HG03280 (cell line): ENCODE data around the gene ATP2C2.
"Not testable (repeated sequence)": the region's sequence is repeated elsewhere in the genome, so short reads cannot be mapped to it uniquely, and the experiment has no call there.

Experiments used
- ATAC-seq: cut with Tn5 transposase; IDR thresholded peaks from one replicate; pipeline ENCODE4 v1.9.1; 2021; ENCODE audit warnings: mild to moderate bottlenecking, moderate library complexity; ENCODE audit not compliant: unreplicated experiment

The ATP2C2 gene

DNA sequence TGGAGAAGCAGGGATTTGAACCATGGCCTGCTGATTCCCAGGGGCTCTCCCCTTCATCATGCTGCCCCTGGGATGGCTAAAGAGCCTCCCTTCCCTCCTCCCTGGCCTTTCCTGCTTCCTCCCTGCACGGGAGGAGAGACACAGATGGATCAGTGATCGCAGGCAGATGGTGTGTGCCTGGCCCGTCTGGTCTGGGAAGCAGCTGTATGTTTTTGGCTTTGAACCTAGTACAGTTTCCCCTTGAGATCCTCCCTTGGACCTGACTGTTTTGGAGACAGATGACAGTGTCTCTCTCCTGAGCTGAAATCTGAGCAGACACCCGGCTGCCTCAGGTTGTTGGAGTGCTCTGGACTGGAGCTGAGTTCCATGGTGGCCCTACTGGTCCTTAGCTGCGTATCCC is 29.0 kb upstream of the ATP2C2 start:
- ATAC-seq = no peak

DNA sequence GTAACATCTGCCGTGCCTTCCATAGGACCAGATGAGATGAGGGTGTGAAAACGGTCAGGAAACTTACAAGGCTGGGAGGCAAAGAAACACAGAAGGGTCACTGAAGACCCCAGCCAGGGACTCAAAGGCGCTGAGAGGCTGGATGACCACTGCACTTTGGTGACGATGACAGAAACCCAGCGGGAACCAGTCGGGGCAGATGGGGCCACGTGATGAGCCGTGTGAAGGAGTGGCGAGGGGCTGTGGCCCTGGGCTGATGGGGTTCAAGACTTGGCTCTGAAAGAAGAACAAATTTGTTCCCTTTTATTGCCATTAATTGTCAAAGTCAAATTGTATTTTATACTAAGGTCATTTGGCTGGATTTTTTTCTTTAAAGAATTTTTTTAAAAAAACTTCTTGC is 28.6 kb upstream of the ATP2C2 start:
- no peak for ATAC-seq

DNA sequence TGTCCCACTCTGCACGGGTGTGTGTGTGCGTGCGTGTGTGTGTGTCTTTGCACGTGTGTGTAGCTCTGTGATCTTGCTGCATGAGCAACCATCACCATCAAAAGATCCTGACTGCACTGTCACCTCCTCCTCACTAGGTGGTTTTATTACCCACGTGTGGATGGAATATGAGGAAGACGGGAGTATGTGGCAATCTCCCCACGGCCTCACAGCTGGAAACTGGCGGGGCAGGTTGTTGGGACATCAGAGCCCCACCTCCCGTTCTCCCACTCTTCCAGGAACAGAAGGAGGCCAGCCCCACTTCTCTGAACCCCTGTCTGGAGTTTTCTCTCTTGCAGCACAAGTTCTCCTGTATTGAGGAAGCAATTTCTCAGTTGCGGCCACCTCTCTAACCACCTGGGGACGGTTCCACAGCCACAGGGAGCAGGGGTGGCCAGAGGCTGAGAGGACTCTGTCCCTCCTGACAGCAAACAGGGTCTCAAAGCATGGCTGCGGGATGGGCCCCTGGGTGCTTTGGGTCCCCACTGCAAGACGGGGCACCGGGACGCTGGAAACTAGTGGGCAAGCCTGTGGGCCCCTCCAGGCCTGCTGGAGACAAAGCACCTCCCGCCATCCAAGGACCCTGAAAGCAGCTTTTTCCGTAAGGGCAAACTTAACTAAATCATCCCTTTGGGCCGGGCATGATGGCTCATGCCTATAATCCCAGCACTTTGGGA is 27.9 kb upstream of the ATP2C2 start:
- ATAC-seq = no peak

DNA sequence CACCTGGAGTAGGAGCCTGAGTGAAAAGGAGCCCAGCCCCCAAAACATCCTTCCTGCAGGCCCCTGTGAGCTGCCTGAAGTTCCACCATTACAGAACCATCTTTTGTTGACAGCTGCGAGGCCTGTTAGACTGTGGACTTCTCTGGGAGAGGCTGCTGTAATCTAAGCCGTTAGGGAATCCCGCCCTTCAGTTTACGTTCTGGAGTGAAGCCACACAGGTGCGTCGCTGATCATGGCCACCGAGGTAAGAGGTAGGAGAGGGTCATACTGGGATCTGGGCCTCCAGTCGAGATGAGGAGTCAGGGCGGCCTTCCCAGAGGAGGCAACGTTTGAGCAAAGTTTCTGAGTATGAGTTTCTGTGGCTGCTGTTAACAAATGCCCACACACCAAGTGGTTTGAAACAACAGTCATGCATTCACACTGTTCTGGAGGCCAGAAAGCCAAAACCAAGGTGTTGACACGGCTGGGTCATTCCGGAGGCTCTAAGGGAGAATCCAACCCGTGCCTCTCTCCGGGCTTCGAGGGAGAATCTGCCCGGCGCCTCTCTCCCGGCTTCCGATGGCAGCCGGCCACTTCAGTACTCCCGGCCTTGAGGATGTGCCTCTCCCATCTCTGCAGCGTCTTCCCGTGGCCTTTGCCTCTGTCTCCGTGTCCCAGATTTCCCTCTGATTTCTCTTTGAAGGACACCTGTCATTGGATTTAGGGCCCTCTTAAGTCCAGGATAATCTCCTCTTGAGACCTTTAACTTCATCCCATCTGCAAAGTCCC is 26.6 kb upstream of the ATP2C2 start:
- ATAC-seq = no peak

DNA sequence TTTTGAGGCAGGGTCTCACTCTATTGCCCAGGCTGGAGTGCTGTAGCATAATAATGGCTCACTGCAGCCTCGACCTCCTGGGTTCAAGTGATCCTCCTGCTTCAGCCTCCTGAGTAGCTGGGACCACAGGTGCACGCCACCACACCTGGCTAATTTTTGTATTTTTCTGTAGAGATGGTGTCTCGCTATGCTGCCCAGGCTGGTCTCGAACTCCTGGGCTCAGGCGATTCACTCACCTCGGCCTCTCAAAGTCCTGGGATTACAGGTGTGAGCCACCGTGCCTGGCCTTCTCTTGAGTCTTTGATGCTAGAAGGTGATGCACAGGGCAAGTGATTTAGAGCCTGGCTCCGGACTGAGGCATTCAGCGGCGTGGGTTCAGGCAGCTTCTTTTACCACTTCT is 24.5 kb upstream of the ATP2C2 start:
- ATAC-seq = not testable (repeated sequence)

DNA sequence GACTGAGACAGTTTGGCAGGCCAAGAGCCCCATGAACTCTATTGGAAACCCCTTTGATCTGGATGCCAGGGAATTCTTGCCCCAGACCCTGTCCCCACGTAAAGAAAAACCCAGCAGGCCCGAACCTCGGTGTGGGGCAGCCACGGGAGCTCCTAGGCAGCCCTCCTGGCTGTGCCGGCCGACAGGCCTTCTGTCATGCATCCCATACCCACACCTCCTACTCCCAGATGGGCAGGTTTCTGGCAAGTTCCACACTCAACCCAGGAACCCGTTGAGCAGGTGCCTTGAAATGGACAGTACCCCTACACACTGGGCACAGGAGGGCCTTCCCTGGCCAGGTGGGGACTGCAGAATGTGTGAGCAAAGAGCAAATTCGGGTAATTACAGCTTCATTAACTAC is 23.6 kb upstream of the ATP2C2 start:
- no peak for ATAC-seq

DNA sequence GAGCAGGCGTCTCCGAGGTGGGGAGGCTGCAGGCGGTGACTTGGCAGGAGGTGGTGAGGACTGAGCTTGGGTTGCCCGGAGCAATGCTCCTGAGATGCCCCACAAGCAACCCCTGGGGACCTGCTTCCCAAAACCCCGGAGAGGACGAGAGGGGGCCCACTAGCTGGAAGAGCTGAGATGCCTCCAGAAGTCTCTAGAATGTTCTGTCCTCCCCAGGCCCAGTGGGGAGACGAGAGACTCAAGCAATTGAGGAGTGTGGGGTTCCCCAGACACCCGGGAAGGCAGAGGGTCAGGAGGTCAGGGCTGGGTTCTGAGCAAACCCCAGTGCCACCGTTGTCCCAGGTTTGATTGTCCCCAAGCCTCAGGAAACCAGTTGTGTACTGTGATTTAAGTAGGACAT is 21.2 kb upstream of the ATP2C2 start:
- ATAC-seq = no peak

DNA sequence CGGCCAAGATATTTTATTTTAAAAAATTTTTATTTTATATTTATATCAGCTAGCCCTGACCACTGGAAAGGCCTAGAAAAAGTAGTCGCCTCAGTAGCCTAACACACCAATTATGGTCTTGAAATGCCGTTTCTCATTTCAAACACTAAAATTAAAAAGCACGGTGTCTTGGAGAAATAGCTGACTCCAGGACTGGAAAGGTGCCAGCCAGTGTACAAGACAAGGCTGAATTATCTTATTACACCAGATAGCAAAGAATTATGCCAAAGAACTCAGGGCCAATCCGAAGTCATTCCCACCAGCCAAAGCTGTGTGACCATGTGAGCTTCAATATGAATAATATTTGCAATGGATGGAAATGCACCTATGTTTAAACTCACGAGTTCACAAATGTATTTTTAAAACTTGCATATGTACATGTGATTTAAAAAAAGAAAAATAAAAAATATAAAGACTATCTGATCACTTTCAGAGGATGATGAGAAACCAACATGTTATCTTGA is 19.9 kb upstream of the ATP2C2 start:
- no peak for ATAC-seq

DNA sequence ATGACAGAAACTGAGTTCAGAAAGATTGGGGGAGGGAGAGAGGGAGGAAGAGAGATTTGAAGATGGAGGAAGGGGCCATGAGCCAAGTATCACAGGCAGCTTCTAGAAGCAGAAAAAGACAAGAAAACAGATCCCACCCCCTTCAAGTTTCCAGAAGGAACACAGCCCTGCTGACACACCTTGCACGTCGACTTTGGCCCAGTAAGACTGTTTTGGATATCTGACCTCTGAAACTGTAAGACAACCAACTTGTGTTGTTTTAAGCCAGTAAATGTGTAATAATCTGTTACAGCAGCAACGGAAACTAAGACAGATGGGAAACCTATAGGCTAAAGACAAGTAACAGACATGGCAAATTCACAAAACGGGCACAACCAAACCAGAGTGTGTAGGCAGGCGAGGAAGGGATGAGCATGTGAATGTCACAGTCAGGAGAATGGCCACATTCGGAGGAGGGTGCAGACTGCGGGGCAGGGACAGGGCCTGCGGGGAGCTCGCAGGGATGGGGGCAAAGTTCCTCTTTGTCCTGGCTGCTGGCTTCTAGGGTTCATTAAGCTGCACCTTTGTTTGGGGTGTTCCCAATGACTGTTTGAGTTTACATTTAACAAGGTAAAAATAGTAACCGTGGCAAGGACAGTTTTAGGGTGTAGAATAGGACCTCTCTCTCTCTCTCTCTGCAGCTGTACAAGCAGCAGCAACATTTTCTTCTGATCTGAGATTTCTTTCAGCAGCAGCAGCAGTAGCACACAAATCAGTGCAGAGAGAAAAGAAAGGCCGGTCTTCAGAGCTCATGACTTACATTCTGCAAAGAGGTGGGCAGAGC is 18.3 kb upstream of the ATP2C2 start:
- no peak for ATAC-seq

DNA sequence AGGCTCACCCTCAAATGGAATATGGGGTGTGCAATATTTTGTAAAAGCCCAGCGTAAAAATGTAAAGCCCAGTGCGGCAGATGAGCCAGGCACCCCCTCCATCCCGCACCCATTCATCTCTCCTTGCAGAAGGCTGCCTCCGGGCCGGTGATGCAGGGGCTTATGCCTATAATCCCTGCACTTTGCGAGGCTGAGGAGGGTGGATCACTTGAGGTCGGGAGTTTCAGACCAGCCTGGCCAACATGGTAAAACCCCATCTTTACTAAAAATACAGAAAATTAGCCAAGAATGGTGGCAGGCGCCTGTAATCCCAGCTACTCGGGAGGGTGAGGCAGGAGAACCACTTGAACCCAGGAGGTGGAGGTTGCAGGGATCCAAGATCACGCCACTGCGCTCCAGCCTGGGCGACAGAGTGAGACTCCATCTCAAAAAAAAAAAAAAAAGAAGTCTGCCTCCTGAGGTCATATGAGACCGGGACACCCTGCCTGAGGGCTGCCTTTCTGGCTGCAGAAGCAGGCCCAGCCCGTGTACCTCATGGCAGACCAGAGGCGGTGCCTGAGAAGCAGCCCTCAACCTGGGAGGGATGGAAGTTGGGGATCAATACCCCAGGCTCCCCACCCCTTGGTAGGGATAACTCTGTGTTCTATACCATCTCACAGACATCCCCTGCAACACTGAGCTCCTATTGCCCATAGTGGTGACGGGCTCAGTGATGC is 17.5 kb upstream of the ATP2C2 start:
- no peak for ATAC-seq

DNA sequence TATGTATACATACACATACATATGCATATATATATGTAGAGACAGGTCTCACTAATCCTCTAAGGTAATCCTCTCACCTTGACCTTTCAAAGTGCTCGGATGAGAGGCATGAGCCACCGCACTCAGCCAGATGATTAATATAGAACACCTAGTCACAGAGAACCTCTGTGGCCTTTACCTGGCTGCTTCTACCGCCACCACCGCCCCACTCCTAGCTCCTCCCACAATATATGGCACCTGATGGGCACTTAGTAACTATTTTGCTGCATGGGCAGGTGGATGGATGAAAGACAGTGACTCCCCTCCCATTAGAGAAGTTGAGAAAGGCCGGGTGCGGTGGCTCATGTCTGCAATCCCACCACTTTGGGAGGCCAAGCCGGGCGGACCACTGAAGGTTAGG is 16.7 kb upstream of the ATP2C2 start:
- no peak for ATAC-seq

DNA sequence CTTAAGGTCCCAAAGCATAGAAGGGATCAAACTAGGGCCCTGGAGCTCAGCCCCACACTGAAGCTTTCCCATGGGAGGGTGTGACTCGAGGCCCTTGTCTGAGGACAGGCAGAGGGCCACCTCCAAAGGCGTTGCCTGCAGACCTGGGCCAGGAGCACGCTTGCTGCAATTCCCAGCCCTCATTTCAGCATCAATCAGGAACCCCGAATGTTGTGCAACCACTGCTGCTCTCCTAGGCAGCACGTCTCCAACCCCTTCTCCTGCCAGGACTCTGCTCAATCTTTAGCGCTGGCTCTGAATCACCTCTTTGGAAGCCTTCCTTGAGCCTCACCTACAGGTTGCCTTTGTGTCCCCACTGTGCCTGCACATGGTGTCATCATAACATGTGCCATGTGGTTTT is 14.0 kb upstream of the ATP2C2 start:
- no peak for ATAC-seq

DNA sequence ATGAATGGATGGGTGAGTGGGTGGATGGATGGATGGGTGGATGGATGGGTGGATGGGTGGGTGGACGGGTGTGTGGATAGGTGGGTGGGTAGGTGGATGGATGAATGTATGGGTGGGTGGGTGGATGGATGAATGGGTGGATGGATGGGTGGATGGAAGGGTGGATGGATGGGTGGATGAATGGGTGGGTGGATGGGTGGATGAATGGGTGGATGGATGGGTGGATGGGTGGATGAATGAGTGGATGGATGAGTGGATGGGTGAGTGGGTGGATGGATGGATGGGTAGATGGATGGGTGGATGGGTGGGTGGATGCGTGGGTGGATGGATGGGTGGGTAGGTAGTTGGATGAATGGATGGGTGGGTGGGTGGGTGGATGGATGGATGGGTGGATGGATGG is 13.2 kb upstream of the ATP2C2 start:
- no peak for ATAC-seq

DNA sequence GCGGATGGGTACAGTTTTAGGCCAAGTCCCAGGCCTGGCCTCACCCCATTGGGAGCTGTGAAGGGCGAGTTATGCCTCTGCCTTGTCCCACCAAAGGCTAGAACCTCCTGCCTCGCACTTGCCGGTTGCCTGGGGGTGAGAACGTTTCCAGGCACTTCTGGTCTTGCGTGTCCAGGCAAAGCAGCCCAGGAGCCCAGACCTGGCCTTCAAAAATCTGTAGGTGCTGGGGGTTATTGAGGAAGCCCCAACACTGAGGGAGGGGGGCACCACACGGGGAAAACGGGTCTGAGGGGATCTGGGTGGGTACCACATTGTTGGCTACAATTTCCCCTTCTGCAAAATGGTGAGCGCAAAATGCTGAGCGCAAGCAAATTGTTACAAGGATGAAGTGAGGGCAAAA is 12.2 kb upstream of the ATP2C2 start:
- no peak for ATAC-seq

DNA sequence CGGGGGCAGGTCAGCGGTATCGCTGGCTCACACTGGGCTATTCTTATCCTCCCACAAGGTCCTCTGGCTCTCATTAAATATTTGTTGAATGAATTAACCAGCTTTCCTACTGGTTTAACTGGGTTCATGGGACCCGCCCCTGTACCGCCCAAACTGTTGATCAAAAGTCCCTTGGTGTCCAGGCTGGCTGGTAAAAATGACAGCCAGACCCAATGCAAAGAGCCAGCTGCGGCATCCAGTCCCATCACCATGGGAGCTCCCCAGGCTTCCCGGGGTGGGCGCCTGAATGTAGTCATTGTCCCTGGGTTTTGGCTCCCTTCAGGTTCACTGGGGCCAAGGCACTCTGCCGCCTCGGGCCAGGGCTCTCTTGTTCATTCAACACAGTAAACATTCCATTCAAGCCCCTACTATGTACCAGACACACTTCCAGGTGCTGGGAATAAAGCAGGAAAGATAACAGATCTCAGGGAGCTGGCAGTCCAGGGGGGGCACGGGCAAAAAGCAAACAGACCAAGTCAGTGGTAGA is 11.7 kb upstream of the ATP2C2 start:
- no peak for ATAC-seq

DNA sequence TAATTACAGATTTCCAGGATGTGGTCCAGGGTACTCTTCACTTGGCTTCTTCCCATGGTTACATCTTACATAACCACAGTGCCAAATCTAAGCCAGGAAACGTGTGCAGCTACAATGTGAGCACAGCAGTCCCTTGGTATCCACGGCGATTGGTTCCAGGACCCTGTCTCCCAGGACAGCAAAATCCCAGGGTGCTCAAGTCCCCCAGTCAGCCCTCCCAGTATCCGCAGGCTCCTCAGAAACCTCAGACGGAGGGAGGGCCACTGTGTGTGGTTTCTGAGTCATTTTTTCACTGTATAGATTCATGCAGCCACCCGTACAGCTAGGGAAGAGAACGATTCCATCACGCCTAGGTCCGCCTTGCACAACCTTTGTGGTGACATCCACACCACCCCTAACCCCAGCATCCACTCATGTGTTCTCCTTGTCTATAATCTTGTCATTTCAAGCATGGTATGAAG is 11.1 kb upstream of the ATP2C2 start:
- ATAC-seq = no peak

DNA sequence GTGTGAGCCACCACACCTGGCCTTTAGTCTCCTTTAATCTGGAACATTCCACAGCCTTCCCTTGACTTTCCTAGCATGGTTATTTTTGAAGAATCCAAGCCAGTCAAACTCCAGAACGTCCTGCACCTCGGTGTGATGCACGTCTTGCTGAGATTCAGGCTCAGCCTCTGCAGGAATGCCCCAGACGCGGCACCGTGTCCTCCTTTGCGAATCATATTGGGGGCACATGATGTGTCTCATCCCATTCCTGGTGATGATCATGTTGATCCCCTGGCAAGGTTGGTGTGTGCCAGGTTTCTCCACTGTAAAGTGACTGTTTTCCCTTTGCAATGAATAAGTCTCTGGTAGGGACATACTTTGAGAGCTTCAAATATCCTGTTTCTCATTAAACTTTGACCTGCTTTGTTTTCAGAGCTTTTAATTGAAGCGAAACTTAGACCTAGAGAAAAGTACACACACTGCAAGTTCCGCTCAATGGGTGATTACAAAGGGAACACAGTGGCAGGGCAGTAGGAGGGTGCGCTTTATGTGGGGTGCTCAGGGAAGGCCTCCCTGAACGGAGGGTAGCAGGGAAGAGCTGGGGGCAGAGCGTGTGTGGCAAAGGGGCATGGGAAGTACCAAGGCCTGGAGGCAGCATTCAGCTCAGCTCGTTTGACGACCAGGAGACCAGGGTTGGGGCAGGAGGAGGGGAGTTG is 9.6 kb upstream of the ATP2C2 start:
- ATAC-seq = no peak

DNA sequence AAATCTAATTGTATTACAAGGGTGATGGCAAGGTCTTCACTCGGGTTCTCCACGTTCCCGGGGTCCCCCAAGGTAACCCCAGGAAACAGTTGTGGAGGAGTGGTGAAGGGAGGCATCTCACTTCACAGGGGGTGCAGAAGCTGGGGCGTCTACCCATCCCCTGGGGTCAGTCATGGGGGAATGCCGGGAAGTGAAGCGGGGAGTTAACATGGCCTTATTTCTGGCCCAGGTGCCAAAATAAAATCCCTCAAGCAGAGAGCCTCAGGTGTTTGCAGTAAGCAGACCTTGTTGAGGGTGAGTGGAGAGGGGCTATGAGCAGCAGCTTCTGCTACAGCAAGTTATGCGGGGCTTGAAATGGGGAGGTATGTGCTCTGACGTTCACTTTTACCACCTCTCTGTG is 9.0 kb upstream of the ATP2C2 start:
- no peak for ATAC-seq

DNA sequence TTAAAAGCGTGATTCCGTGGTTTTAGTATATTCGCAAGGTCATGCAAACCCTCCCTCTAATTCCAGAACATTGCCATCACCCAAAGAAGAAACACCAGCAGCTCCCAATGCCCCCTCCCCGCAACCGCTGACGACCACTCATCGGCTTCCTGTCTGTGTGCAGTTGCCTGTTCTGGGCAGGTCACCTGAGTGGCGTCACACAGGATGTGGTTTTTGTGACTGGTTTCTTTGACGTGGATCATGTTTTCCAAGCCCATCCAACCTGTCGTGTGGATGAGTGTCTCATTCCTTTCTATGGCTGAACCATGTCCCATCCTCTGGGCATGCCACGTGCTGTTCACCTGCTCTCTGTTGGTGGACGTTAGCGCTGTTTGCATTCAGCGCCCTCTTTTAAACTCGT is 8.2 kb upstream of the ATP2C2 start:
- ATAC-seq = no peak

DNA sequence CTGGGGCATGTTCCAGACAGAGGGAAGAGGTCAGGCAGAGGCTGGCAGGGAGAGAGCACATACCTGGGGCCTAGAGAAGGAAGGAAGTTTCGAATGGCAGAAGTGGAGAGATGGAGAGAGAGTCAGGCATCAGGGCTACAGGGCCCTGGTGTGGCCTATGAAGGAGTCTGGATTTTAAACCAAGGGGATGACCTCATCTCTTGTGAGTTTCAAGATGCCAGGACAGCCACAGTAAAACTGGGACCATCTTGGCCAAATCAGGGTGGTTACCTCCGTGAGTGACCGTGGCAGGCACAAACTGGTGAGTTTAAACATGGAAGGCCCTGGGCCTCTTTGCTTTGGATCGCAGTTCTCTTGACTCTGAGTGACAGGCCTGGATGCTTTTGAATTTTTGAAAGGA is 7.6 kb upstream of the ATP2C2 start:
- ATAC-seq = no peak
